Stimulated activated naive CD4-positive, alpha-beta T cell treated with Interleukin-2 at 50 U/mL for 16 hours (primary cell): ENCODE data around the gene CAMK2B.
A peak's percentile ranks its signal among the peaks of the same experiment; 100 is the strongest.

ENCODE experiments used
- DNase-seq: peaks from one replicate; lab custom pipeline; 2025; lab: John Stamatoyannopoulos, UW

Gene CAMK2B

GRCh38 chr7:44273681-44274622 is 51.4 kb downstream of the CAMK2B start:
- no peak for DNase-seq

GRCh38 chr7:44272981-44273380 is 52.4 kb downstream of the CAMK2B start:
- no peak for DNase-seq

GRCh38 chr7:44272456-44272855 is 52.9 kb downstream of the CAMK2B start:
- DNase-seq = no peak

GRCh38 chr7:44269943-44270493 is 55.4 kb downstream of the CAMK2B start:
- DNase-seq = no peak

- DNase-seq = no peak
These were observed 56.0 kb downstream of the CAMK2B start for GRCh38 chr7:44269417-44269816.

- no peak for DNase-seq
These were observed 56.7 kb downstream of the CAMK2B start for GRCh38 chr7:44268671-44269070.

GRCh38 chr7:44267719-44268421 is 57.5 kb downstream of the CAMK2B start:
- no peak for DNase-seq

- DNase-seq = no peak
These were observed 58.2 kb downstream of the CAMK2B start for GRCh38 chr7:44267178-44267577.

- DNase-seq = no peak
These were observed 58.9 kb downstream of the CAMK2B start for GRCh38 chr7:44266526-44266925.

GRCh38 chr7:44265728-44266127 is 59.7 kb downstream of the CAMK2B start:
- no peak for DNase-seq

- DNase-seq = no peak
These were observed 61.0 kb downstream of the CAMK2B start for GRCh38 chr7:44264221-44264931.

GRCh38 chr7:44263326-44264082 is 61.9 kb downstream of the CAMK2B start:
- DNase-seq = no peak

GRCh38 chr7:44262031-44262430 is 63.4 kb downstream of the CAMK2B start:
- DNase-seq = no peak

- DNase-seq = no peak
These were observed 64.2 kb downstream of the CAMK2B start for GRCh38 chr7:44261240-44261639.

- peak; percentile 7 for DNase-seq
These were observed 65.6 kb downstream of the CAMK2B start for GRCh38 chr7:44259547-44260457.

GRCh38 chr7:44258865-44259546 is 66.4 kb downstream of the CAMK2B start:
- no peak for DNase-seq

- DNase-seq = no peak
These were observed 67.0 kb downstream of the CAMK2B start for GRCh38 chr7:44258423-44258760.

GRCh38 chr7:44257618-44258422 is 67.6 kb downstream of the CAMK2B start:
- peak; percentile 78 for DNase-seq

- no peak for DNase-seq
These were observed 68.2 kb downstream of the CAMK2B start for GRCh38 chr7:44257213-44257612.
